Endothelial cell of umbilical vein (primary cell): ENCODE data around the gene DEGS1. TPM values are rescaled to one million over a fixed set of nuclear protein-coding genes. Genes with fewer than 3 reads are reported as not detected.

Experiments used
- BruUV-seq: library from RNA; stranded (reverse); fragments of 400-500 nt; replicated peaks from 2 replicates; lab custom pipeline; 2021; lab: Mats Ljungman, UMichigan
- CTCF ChIA-PET: fragments of 300-600, 350-600 bp; sonication (Branson Sonifier 250); formaldehyde crosslinking; loops from one replicate; lab custom pipeline; 2021; ENCODE audit warnings: antibody characterized with exemption, inconsistent platforms; lab: Charles Lee
- POLR2A ChIA-PET: fragments of 300-600, 350-600 bp; sonication (Branson Sonifier 250); formaldehyde crosslinking; loops from one replicate; lab custom pipeline; 2021; ENCODE audit warnings: antibody characterized with exemption, inconsistent platforms; lab: Charles Lee
- DNase-seq: peaks from one replicate; pipeline ENCODE4 v3.0.0-alpha.2; 2011; ENCODE audit warnings: low read depth, low spot score
- FAIRE-seq: peaks from 2 replicates; lab custom pipeline; 2011; peaks lifted over from hg19 to GRCh38; lab: Jason Lieb, UNC
- H2AFZ ChIP-seq: 2 replicates; pipeline ENCODE4 v1.6.0; 2012; ENCODE audit warnings: low read depth, low read length, control low read depth, inconsistent platforms
- H3K27ac ChIP-seq: 2 replicates; pipeline ENCODE4 v1.5.1; 2011; ENCODE audit warnings: low read depth, mild to moderate bottlenecking, control low read depth, low read length, moderate library complexity; ENCODE audit not compliant: insufficient read depth
- H3K27me3 ChIP-seq, 2 experiments: 2 replicates each; pipeline versions ENCODE4 v1.6.0 to v1.6.1; 2011; ENCODE audit warnings: low read length in 2 of 2, mixed read lengths in 1 of 2; ENCODE audit not compliant: control insufficient read depth in 2 of 2, insufficient read depth in 2 of 2
- H3K36me3 ChIP-seq, 2 experiments: 2 replicates in 1 of 2; 3 replicates in 1 of 2; pipeline ENCODE4 v1.5.1; 2011; ENCODE audit warnings: low read length in 2 of 2, mild to moderate bottlenecking in 1 of 2, moderate library complexity in 1 of 2; ENCODE audit not compliant: control insufficient read depth in 2 of 2, insufficient read depth in 2 of 2; ENCODE audit errors: extremely low read depth in 1 of 2
- H3K4me1 ChIP-seq: 3 replicates; pipeline ENCODE4 v1.5.1; 2011; ENCODE audit warnings: mild to moderate bottlenecking, low read length; ENCODE audit not compliant: control insufficient read depth, insufficient read depth; ENCODE audit errors: extremely low read depth
- H3K4me2 ChIP-seq: 2 replicates; pipeline ENCODE4 v1.6.1; 2011; ENCODE audit warnings: low read length, control low read depth, mixed read lengths; ENCODE audit not compliant: insufficient read depth
- H3K4me3 ChIP-seq, 3 experiments: fragments of 200-600 bp in 1 of 3; sonication (generic), shearing (Covaris generic) in 1 of 3; replicated peaks in 1 of 3; 2 replicates each; pipeline ENCODE4 v1.5.1; 2011 to 2016; ENCODE audit warnings: control low read depth in 3 of 3, low read length in 3 of 3, mild to moderate bottlenecking in 2 of 3, inconsistent platforms in 1 of 3, low read depth in 1 of 3, moderate library complexity in 1 of 3; ENCODE audit not compliant: insufficient read depth in 1 of 3
- H3K79me2 ChIP-seq: 2 replicates; pipeline ENCODE4 v1.6.0; 2012; ENCODE audit warnings: low read length, inconsistent platforms; ENCODE audit not compliant: control insufficient read depth, insufficient read depth
- H3K9ac ChIP-seq: replicated peaks from 2 replicates; pipeline ENCODE3; 2011; ENCODE audit warnings: low read length, control low read depth; ENCODE audit not compliant: insufficient read depth; ENCODE audit errors: extremely low read depth
- H3K9me1 ChIP-seq: replicated peaks from 3 replicates; pipeline ENCODE4 v1.6.0; 2011; ENCODE audit warnings: mild to moderate bottlenecking, low read length; ENCODE audit not compliant: control insufficient read depth, insufficient read depth; ENCODE audit errors: extremely low read depth
- H3K9me3 ChIP-seq: replicated peaks from 2 replicates; pipeline ENCODE4 v1.5.1; 2012; ENCODE audit warnings: low read length, inconsistent platforms; ENCODE audit not compliant: control insufficient read depth, insufficient read depth
- H4K20me1 ChIP-seq: replicated peaks from 2 replicates; pipeline ENCODE3; 2011; ENCODE audit warnings: mild to moderate bottlenecking, low read length; ENCODE audit not compliant: control insufficient read depth, insufficient read depth; ENCODE audit errors: extremely low read depth
- CTCF ChIP-seq, 2 donors: IDR thresholded peaks; 1 replicate in 1 of 2; 2 replicates in 1 of 2; pipeline ENCODE4 v1.5.1; 2011; ENCODE audit warnings: low read length in 2 of 2, mild to moderate bottlenecking in 2 of 2, moderate library complexity in 2 of 2, control low read depth in 1 of 2, inconsistent platforms in 1 of 2, low read depth in 1 of 2; ENCODE audit not compliant: insufficient read depth in 1 of 2; ENCODE audit errors: extremely low read depth in 1 of 2
- EZH2 ChIP-seq: IDR thresholded peaks from 2 replicates; pipeline ENCODE4 v1.6.1; 2012; ENCODE audit warnings: borderline replicate concordance, low read depth, mild to moderate bottlenecking, moderate library complexity, low read length, inconsistent platforms; ENCODE audit not compliant: severe bottlenecking
- FOS ChIP-seq: IDR thresholded peaks from 2 replicates; pipeline ENCODE4 v1.6.1; 2011; ENCODE audit warnings: mild to moderate bottlenecking, low read length, moderate library complexity, borderline replicate concordance; ENCODE audit not compliant: insufficient read depth
- GATA2 ChIP-seq: IDR thresholded peaks from 2 replicates; pipeline ENCODE4 v1.7.0; 2011; ENCODE audit warnings: low read depth, mild to moderate bottlenecking, moderate library complexity, mixed read lengths, low read length; ENCODE audit not compliant: insufficient read length, insufficient read depth
- JUN ChIP-seq: IDR thresholded peaks from 2 replicates; pipeline ENCODE4 v1.6.1; 2011; ENCODE audit warnings: borderline replicate concordance, low read depth; ENCODE audit not compliant: insufficient read length, insufficient read depth
- MAX ChIP-seq: IDR thresholded peaks from 2 replicates; pipeline ENCODE4 v1.6.1; 2011; ENCODE audit not compliant: insufficient read depth, insufficient read length
- MYC ChIP-seq: IDR thresholded peaks from one replicate; pipeline ENCODE4 v1.6.1; 2011; ENCODE audit warnings: mild to moderate bottlenecking, low read depth, low read length
- POLR2A ChIP-seq: IDR thresholded peaks from 2 replicates; pipeline ENCODE4 v1.6.1; 2012; ENCODE audit warnings: low read depth, mild to moderate bottlenecking, control low read depth, low read length
- POLR2AphosphoS5 ChIP-seq: IDR thresholded peaks from 2 replicates; pipeline ENCODE4 v1.6.1; 2012; ENCODE audit warnings: low read depth, mild to moderate bottlenecking, control low read depth, low read length, moderate library complexity; ENCODE audit not compliant: insufficient read depth
- dilution Hi-C: fragments of 300-500 bp; cut with MboI; formaldehyde crosslinking; loops from one replicate; pipeline ENCODE4 v1.15.0; 2019; ENCODE audit warnings: low sequenced_read_pairs; ENCODE audit not compliant: extremely low pct_ligation_motif_present
- intact Hi-C: fragments of 100-400 bp; cut with micrococcal nuclease; formaldehyde crosslinking; loops from one replicate; pipeline ENCODE4 v1.10.0; 2022
- polyA plus RNA-seq, 4 experiments: library from polyadenylated mRNA; depleted of rRNA in 3 of 4; stranded (reverse) in 3 of 4; unstranded in 1 of 4; fragments of >200 nt; gene quantifications; 2 replicates each; pipeline versions ENCODE4 v1.2.1 to v1.2.3, GENCODE V29; 2011 to 2012; ENCODE audit warnings: missing spikeins in 1 of 4
- small RNA-seq: library from RNA; depleted of rRNA; stranded (forward); fragments of <200 nt; gene quantifications from one replicate; pipeline ENCODE3, GENCODE V24; 2012; ENCODE audit warnings: low replicate concordance, low read depth; ENCODE audit not compliant: insufficient read depth, insufficient read length
- total RNA-seq: library from RNA; stranded (reverse); gene quantifications from 2 replicates; pipeline ENCODE4 v1.2.3, GENCODE V29; 2021

Gene DEGS1
- total and polyA plus RNA-seq, 2 donors (not counting 3 experiments of a cell fraction or from before 2014, with no cell fraction given): 85.8 to 137 TPM

- H3K27me3 ChIP-seq: no peaks in the 10 kb centered on the region
- no peak overlapping the region for H3K9ac ChIP-seq
- H3K79me2 ChIP-seq: no peaks in the 10 kb centered on the region
- peaks cover 4 to 8% of the 10 kb centered on the region in 2 experiments for H3K36me3 ChIP-seq
- CTCF ChIA-PET: no interaction called here
- TF ChIP-seq MYC: no peak
- no peak for TF ChIP-seq POLR2A
- no peak for TF ChIP-seq FOS
- TF ChIP-seq MAX: no peak
- TF ChIP-seq JUN: no peak
- TF ChIP-seq EZH2: no peak
- TF ChIP-seq CTCF (IDR thresholded peaks at IDR 0.05; ENCODE audit: extremely low read depth in 1 of 2, insufficient read depth in 1 of 2, low read depth in 1 of 2, low read length in 2 of 2): no peak
- TF ChIP-seq POLR2AphosphoS5: no peak
- TF ChIP-seq GATA2: no peak
- intact Hi-C loops (no loop called here), dilution Hi-C loops (no loop called here)
- no peak overlapping the region for H2AFZ ChIP-seq
- H3K27ac ChIP-seq: no peak overlapping the region
- no peak for DNase-seq
- no peak overlapping the region for H3K4me2 ChIP-seq
- BruUV-seq: no TSS peak
- no peaks in the 10 kb centered on the region for H3K4me1 ChIP-seq
- FAIRE-seq: peak; percentile 44
- no peak overlapping the region for H3K4me3 ChIP-seq
- POLR2A ChIA-PET: no interaction called here
- no peaks in the 10 kb centered on the region for H3K9me1 ChIP-seq
- H4K20me1 ChIP-seq: no peaks in the 10 kb centered on the region
- no peaks in the 10 kb centered on the region for H3K9me3 ChIP-seq
These were observed 55.7 kb downstream of the DEGS1 start for GRCh38 chr1:224238756-224239155.

Small RNA genes within 50 kb of the gene (small RNA-seq; reads per million reads assigned to genes)
- not detected for gene AC092809.3
- gene RF00139: not detected

Other genes starting within 250 kb of the DEGS1 start
- 32.6 and 35.4 TPM in 2 replicates for gene FBXO28, start 69.1 kb upstream of the DEGS1 start, total RNA-seq
- gene FBXO28, start 69.1 kb upstream of the DEGS1 start, polyA plus RNA-seq: 6.8 and 8.9 TPM in 2 replicates
- gene NVL, start 146.9 kb downstream of the DEGS1 start, total RNA-seq: 30.3 and 35.6 TPM in 2 replicates
- 11.9 and 16.7 TPM in 2 replicates for gene NVL, start 146.9 kb downstream of the DEGS1 start, polyA plus RNA-seq
- gene CNIH4, start 173.6 kb downstream of the DEGS1 start, total RNA-seq: 74.9 and 84.8 TPM in 2 replicates
- 106 and 118 TPM in 2 replicates for gene CNIH4, start 173.6 kb downstream of the DEGS1 start, polyA plus RNA-seq